ENCODE data around the gene KRTAP10-4.

DNA sequence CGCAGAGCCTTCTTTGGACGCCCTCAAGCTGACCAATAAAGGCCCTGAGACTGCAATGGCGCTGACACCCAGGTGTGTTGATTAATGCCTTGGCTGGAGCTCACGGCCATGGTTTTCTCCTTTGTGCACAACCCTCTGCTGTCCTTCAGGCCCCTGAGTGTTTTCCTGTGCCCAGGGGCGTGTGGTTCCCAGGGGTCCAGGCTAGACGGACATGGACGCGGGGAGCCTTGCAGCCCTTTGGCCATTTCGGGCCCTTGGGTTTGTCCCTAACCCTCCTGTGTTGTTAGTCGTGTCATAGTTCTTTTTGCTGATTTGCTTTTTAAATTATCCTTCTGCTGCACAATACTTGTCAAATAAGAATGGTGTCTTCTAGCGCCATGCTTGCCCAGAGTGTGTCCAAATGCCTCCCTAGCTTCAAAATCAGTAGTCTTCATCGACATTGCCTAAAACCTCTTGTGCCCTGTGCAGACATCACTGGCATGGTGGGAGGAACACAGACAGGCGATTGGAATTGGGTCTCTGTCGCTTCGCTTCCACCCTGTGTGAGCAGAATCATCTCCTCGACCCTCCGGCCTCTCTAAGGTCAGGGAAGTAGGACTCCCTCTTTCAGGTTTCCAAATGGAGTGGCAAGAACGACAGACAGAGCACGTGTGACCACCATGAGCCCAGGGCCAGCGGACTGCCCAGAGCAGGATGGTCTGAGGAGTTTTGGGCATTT lies 1.9 kb downstream of the KRTAP10-4 start:
- no peak for TF ChIP-seq CTCF (IDR thresholded peaks at IDR 0.05)
- no peak for TF ChIP-seq POLR2A (IDR thresholded peaks at IDR 0.05)

All from transverse colon (tissue), 3 donors.